HG03095 (cell line): ENCODE results near the gene TMUB1.

Source experiments
- ATAC-seq: cut with Tn5 transposase; IDR thresholded peaks from one replicate; pipeline ENCODE4 v1.9.1; 2021; ENCODE audit warnings: moderate library complexity; ENCODE audit not compliant: unreplicated experiment

Gene TMUB1

DNA sequence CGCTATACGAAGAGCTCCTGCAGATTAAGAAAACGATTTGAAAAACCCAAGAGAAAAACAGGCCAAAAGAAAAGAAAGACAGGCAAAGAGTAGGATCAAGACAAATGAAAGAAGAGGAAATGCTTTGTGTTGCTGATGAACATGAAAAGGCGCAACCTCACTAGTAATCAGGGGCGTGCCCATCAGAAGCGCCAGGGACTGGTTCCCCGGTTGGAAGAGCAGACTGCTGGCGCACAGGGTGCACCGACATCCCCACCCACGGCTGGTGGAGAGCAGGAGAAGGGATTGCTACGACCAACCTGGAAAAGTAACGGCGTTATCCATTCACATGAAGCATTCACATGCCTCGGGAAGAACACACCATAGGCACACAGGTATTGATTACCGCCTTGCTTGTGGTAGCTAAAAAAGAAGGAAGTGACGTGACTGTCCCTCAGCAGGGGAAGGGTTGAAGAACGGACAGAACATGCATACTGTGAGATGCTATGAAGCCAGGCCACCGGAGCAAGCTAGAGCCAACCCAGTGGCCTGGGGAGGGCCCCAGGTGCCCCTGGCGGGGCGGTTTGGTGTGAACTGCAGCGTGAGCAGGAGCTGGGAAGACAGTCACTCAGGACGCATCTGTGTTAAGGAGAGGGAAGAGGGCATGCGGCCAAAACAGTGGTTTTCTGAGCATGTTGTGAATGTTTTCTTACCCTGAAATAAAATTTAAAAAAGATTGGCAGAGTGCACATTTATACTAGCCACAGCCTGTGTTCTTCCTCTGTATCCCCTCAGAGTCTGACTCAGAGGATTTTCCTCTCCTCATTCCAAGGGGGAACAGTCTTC lies 21.3 kb upstream of the TMUB1 start:
- no peak for ATAC-seq

DNA sequence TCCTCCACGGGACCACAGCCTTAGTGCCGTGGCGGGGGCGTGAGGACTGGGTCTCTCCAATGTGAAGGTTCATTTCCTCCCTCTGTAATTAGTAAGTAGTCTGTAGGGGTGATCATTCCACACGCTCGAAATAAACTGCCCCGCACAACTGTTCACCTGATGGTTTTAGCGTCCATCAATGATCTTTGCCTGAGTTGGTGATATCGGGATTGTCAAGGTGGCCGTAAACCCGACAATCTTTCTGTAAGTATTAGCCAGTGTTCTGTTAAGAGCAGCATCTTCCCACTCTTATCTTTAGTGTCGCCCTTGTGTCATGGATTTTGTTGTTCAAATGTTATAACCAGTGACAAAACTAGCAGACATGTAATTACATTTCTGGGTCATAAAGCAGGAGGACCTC lies 20.7 kb upstream of the TMUB1 start:
- no peak for ATAC-seq

DNA sequence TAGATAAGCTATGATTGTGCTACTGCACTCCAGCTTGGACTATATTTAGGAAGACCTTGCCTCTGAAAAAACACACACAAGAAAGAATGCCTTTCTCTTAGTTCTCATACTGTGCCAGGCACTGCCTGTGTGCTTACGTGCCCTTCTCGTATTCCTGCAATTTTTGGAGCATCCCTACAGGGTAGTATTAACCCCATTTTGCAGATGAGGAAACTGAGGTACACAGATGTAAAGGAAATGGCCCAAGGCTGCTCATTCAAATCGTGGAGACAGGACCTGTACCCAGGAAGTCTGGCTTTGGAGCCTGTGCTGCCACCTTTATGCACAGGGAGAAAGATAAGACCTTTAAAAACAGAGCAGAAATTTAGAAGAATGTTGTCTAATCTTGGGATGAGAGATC lies 19.7 kb upstream of the TMUB1 start:
- ATAC-seq = no peak

DNA sequence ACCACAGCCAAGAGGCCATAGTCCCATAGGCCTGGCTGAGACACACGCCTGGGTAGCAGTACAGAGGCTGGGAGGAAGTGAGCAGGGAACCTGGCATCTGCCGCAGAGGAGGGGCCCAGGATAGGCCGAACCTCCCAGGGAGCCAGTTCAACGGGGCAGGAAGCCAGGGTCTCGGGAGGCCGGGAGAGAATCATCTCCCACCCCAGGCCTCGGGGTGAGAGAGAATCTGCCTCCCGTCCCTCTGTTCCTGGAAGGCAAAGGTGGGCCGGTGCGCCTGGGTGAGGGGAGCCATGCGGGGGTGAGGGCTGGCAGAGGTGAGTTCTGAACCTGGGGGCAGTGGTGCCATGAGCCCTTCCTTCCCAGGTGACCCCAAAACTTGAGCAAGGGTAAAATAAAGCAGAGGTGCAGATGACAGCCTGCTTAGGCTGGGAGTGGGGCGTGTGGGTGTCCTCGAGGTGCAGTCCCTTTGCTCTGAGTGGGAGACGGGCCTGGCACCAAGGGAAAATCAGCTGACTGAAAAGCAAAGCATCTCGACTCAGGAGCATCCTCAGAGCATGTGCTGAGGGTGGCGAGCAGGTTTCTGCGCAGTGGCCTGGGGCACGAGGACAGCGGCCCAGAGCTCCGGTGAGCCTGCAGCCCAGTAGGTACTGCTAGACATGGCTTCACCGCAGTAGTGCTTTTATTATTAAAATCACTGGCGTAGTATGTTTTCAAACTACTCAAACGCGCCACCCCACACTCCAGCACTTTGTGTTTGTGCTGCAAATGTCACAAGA lies 18.5 kb upstream of the TMUB1 start:
- ATAC-seq = no peak

DNA sequence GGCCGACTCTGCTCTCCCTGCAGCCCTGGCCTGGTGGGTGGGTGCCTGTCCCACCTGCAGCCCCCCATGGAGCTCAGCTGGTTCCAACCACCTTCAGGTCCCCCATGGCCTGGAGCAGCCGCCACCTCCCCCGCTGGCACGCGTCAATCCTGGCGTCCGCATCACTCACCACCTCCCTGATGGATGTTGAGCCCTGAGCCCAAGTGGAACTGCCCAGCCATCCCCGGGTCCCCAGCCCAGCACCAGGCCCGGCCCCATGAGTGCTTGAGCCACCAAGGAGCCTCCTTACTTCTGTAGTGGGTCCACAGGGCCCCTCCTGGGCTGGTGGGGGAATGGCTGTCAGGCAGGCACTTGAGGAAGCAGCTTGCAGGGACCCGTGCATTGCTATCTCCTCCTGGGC lies 17.6 kb upstream of the TMUB1 start:
- ATAC-seq = no peak

DNA sequence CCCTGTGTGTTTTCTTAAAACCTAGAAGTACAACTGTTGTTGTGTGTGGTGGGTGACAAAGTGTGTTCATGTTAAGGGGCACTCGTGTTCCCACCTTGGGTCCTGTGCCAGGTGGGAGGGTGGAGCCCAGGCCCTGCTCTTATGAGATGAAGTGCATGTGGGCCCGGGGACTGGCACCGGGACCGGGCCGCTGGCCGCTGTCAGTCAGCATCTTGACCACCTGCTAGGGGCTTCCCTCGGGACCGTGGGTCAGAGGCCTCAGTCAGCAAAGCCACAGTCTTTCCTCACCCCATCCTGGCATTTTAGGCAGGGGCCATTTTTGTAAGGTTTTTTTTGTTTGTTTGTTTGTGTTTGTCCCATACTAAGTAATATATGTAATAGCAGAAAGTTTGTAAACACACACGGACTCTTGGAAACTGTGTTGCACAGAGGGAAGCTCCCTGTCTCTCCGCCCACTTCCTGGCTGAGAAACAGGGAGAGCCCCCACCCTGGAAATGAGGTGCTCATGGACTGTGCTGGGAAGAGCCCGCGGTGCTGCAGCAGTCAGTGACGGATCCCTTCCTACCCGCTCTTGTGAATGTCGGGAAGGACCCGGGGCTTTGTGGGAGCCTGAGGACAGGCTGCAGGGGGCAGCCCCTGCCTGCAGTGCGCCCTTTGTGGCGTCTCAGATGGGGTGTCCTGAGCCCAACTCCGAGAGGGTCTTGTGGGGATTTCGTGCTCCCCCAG lies 16.4 kb upstream of the TMUB1 start:
- ATAC-seq = no peak

DNA sequence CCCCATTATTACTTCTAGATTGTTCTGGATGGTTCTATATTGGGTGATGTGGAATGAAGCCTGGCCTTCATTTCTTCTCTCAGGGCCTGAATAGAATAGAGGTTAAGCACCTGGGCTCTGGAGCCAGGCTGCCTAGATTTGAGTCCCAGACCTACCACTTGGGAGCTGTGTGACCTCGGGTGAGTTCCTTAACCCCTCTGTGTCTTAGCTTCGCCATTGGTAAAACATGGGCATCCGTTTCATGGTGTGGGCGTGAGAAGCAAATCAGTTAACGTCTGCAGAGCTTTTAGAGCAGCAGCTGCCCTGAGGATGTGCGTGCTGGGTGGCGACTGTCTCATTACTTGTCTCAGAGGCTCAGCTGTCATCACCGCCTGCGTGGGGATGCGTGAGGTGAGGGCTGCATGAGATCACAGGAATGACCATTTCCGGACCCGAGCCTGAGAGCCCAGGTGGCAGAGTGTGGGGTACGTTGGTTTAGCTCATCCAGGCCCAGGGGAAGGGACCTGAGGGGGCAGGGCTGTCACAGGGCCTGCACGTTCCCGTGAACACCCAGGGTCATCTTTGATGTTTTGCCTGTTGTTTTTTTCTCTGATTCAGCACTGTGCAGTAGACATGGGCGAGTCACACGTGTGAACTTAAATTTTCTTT lies 12.7 kb upstream of the TMUB1 start:
- no peak for ATAC-seq

DNA sequence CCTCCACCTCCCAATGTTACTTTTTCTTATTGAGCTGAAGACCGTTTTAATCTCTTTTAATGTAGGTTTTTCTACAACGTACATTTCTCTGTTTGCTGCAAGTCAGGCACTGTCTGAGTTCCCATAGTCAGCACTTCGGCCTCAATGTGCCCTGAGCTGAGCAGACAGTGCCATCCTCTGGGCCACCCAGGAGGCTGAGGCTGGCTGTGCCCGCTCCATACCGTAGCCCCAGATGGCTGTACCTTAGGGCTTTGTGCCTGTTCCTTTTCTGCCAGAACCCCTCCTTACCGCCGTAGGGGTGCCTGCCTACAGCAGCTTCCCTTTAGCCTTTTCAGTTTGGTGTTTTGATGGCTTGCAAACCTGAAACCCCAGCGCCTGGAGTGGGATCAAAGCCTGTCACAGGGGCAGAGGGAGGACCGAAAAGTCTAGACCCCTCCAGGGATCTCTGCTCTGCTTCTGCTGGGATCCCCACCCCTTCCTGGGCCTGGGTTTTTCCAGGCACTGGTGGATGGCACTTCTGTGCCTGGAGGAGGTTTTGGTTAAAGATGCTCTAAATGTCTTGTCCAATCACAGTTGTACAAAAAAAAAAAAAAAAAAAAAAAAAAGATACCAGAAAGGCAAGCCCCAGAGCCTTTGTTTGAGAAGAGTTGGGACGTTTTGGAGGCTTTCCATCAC lies 12.0 kb upstream of the TMUB1 start:
- ATAC-seq = no peak

DNA sequence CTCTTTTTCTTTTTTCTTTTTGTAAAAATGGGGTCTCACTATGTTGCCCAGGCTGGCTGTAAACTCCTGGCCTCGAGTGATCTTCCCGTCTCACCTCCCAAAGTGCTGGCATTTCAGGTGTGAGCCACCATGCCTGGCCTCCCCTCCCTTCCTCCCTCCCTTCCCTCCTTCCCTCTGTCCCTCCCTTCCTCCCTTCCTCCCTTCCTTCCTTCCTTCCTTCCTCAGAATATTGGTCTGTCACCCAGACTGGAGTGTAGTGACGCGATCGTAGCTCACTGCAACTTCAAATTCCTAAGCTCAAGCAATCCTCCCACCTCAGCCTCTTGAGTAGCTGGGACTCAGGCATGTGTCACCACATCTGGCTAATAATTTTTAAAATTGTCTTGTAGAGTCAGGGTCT lies 11.4 kb upstream of the TMUB1 start:
- ATAC-seq = no peak

DNA sequence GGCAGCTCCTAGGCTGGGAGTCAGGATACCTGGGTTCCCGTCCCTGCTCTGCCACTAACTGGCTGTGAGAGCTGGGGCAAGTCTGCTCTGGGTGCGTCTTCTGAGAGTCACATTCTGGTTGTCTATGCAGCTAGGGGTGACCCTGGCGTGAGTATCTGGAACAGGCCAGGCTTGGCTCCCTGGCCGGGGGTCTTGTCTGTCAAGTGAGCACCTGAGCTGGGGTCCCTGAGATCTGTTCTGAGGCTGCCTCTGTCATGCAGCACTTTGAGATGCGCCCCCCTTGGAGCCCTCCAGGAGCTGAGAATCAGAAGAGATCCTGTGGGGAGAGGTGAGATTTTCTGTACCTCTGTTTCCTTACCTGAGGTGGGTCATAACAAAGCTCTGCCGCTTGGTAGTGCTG lies 10.5 kb upstream of the TMUB1 start:
- ATAC-seq = no peak

DNA sequence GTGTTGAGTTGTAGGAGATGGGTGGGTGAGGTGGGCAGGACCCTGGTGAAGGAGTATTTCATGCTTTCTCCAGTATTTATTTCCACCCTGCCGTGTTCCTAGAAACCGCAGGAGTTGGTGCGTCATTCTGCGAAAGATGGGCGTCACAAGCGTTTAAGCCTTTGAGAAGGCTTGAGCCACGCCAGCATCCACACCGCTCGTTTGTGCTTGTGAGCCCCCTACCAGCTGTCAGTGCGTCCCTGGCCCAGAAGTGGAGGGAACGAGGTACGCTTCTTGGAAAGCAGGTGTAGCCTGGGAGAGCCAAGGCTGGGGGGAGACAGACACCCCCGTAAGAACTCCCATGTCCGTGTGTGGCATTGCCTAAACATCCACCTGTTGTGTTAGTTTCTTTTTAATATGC lies 8.7 kb upstream of the TMUB1 start:
- ATAC-seq = no peak

DNA sequence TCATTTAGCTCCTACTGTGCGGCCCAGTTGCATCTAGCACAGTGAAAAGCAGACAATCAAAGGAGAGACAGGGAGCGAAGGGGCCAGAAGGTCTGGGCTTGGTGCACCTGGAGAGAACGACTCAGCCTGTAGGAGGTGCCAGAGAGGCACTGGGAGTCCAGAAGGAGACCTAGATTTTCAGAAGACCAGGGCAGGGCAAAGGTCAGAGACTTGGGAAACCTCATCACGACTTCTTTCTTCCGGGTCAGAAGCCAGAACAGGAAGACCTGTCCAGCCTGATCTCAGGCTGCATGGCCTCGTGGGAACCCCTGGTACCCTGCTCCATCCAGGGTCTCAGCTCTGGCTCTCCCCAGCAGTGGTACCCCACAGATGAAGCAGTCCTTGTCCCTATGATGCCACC lies 8.1 kb upstream of the TMUB1 start:
- no peak for ATAC-seq

DNA sequence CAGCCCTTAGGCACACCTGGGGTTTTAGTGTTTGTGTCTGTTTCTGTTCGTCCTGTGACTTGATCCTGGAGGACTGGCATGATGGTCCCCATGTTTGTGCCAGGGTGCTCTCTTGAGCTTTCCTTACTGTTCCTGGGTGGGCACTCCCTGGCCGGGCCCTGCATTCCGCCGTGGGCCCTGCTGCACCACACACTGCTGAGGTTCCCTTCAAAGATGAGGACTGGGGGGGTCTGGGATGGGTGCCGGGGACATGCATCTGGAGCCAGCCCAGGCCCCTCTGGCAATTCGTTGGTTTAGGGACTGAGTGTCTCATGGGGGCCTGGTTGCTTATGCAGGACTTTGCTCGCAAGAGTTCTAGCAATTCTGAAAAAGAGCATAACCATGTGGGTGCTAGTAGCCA lies 7.7 kb upstream of the TMUB1 start:
- ATAC-seq = no peak

DNA sequence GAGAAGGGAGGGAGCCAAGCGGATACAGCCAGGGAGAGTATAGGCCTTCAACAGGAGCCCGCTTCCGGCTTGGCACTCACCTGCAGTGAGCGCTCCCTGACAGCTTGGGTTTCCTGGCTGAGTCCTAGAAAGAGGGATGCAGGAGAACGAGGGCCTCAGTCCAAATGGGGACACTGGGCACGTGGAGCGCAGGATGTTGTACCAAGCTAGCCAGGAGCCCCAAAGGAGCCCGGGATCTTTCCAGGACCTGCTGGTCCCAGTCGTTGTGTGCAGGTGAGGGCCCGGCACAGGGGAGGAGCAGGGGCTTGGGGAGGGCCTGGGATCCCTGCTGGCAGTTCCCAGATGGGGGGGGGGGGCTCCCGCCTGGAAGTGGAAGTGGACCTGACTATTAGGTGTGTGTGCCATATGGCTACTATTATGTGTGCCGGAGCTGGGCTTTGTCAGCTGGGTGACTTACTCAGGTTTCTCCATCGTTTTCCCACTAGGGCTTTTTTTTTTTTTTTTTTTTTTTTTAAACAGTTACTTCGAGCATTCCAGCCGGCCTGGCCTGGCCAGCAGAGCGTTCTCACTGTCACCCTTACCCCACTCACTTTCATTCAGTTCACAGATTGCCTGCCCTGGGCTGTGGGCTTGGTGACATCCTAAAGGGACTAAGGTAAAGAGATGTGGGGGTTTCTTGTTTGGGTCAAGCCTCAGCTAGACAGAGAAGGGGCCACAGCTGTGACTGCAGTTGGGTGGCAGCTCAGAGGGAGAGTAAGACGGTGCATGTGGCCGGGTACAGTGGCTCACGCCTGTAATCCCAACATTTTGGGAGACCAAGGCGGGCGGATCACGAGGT lies 6.8 kb upstream of the TMUB1 start:
- no peak for ATAC-seq

DNA sequence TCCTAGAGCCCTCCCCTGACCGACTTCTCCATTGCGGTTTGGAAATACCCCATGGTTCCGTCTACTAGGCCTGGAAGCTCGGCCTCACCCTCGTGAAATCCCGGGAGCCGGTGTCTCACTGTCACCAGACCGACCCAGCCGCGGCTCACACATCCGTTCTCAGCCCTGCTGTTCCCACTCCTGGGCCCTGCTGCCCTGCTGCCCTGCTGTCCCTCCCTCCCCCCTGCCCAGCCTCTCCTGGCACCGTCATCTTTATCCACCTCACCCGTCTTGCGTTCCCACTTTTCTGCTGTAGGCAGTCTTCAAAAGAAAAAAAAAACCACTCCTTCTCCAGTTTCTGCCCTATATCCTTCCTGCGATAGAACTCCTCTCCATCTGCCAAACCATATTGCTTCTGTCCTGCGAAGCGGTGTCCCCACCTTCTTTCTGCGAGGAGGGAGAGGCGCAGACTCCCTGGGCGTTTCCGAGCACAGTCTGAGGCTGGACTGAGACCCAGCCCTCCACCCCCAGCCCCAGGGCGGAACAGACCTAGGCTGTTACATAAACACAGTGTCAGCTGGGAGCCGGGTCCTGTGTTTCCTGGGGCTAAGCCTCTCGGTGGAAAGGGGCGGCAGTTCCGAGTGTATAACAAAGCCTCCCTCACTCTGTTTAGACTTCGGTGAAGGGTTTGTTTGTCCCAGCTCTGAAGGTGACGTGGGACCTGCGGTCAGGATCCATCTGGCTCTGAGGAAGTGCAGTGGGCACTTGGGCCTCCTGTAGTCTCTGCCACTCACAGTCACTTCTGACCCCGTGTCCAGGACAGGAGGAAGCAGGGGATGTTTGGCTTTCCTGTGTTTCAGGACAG lies 5.8 kb upstream of the TMUB1 start:
- ATAC-seq = no peak

DNA sequence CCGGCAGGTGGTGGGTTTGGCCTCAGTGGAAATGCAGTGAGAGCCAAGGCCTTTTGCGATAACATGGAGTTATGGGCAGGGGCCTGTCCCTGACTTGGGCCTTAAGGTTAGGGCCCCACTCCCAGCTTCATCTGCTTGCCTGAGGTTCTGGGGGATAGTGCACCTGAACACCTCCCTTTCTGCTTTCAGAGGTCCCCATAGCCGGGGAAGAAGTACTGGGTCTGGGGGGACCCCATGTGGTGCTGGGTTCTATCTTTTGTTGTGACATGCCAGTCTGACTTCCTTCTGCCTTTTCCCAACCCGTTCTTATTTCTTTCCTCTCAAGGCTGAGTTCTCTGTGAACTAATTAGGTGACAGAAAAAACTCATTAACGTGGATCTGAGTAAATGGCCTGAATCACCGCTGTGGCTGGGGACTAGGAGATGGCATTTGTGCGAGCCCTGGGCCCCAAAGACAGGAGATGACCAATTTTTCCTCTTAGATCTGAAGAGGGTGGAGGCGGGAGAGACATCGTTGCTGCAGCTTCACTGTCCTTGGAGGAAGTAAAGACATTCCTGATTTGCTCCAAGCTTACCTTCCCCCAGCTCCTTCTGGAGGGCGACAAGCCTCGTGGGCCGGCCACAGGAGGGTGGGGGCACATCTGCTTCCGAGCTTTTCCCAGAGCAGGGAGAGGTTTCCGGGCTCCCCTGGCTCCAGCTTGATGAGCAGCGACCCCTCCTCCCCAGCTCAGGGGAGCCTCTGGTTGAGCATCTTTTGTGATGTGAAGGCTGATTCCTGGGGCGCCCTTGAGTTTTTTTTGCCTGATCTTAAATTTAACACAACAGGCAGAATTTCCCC lies 4.9 kb upstream of the TMUB1 start:
- no peak for ATAC-seq

DNA sequence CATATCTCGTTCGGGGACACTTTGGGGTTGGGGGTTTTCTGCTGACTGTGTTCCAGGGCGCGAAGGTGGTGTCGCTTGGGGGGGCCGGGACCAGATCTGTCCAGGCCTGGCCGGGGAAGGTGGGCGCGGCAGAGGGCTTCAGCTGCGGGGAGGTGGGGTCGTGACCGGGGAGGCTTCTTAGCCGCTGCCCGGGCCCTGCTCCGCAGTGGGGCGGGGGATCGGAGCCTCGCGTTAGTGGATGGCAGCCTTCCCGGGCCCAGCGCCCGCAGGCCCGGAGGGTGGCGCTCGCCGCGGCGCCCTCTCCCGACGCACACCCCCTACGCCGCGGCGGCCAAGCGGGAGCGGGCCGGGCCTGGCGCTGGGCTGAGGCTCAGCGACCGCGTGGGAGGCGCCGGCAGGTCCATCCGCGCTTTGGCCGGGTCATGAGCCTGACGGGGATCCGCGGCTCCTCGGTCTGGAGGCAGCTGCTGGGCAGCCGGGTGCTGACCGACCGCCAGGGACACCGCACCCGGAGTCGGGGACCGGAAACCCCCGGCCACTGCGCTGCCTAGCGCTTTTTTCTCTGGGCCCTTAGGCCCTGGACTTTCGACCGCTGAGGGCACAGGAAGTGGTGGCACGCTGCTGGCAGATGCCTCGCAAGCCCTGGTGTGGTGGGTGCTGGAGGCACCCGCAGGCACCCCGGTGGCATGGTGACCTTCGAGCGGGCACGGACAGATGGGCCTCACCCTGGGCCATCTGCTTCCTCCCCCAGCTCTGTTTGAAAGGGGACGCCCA lies 4.1 kb upstream of the TMUB1 start:
- peak; percentile 24 for ATAC-seq
